ENCODE measurements around the gene GTF2F2. TPM values are rescaled to one million over a fixed set of nuclear protein-coding genes. Genes with fewer than 3 reads are reported as not detected.
"Not testable (repeated sequence)": the region's sequence is repeated elsewhere in the genome, so short reads cannot be mapped to it uniquely, and the experiment has no call there.

Gene GTF2F2
- total RNA-seq, 1 experiment from 2014 or later: 79.9 TPM

DNA sequence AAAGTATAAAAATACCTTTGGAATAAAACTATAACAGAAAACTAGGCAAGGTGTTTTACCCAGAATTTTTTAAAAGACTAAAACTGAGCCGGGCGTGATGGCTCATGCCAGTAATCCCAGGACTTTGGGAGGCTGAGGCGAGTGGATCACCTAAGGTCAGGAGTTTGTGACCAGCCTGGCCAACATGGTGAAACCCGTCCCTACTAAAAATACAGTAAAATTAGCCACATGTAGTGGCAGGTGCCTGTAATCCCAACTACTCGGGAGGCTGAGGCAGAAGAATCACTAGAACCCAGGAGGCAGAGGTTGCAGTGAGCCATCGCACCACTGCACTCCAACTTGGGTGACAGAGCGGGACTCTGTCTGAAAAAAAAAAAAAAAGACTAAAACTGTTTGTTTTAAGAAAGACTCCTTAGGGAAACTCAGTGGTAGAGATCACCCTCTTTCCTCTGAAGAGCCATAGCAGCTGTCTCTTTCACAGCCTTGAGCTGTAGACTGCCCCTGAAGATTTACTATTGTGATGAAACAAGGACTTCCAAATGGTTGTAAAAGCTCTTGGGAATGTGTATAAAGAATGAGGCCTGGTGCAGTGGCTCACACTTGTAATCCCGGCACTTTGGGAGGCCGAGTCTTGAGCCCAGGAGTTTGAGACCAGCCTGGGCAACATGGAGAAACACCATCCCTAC lies 95.2 kb downstream of the GTF2F2 start:
- DNase-seq (ENCODE audit: low spot score): no peak

DNA sequence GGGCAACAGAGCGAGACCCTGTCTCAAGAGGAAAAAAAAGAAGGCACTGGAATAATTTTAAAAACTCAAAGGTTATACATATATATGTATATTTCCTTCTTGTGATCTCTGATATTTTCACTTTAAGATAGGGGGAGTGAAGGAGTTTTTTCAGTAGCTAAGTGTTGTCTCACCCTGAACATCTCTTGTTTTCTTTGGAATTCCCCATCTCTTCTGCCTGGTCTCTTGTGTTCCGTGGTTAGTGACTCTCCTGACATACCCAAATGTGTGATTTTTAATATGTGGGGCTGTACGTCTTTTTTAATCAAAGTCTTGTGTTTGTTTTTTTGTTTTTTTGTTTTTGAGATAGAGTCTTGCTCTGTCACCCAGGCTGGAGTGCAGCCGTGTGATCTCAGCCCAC lies 95.9 kb downstream of the GTF2F2 start:
- DNase-seq (ENCODE audit: low spot score): no peak

DNA sequence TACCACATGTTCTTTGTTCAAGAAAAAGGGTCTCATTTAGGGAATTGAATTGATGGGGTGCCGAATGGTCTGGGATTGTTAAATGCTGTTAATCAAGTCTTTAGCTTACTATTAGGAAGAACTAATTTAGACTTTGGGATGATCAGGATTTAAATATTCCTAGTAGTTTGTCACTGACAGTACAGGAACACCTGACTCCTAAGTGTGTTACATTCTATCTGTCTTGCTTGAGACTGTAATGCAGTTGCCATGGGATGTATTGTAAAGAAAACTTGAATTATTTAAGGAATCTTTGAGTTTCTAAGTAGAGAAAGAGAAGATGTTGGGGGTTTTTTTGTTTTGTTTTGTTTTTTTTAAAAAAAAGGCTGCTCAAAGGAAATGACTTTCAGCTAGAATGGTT lies 98.4 kb downstream of the GTF2F2 start:
- no peak for DNase-seq (ENCODE audit: low spot score)

DNA sequence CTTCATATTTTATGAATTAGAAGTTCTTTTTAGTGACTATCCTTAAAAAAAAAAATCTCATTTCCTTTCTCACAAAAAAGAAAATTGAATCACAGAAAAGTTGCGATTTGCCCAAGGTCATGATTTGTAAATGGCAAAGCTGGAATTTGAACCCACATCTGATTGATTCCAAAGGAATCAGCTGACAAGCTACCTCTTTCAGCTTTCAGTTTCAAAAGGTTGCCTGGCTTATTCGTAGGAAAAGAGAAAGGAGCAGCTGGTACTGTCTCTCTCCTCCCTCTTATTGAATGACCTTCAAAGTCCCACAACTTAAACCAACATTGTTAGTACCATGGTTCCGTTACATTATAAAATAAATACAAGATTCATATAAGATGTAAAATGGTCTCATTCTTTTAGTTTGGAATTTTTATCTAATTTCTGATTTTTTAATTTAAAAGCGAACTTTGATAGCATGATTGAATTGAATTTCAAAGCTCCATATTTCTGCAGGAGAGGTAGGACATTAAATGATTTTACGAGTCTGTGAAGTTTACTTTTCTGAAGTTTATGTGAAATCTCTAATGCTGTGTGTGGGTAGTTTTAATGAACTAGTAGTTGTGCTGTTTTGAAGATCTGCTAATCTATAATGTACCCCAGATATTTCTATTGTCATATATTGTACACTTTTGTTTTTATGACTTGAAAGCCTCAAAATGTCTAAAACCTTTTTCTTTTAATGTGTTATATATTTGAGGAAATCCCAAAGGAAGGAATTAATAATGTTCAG lies 99.0 kb downstream of the GTF2F2 start:
- peak; percentile 44 for DNase-seq (ENCODE audit: low spot score)

DNA sequence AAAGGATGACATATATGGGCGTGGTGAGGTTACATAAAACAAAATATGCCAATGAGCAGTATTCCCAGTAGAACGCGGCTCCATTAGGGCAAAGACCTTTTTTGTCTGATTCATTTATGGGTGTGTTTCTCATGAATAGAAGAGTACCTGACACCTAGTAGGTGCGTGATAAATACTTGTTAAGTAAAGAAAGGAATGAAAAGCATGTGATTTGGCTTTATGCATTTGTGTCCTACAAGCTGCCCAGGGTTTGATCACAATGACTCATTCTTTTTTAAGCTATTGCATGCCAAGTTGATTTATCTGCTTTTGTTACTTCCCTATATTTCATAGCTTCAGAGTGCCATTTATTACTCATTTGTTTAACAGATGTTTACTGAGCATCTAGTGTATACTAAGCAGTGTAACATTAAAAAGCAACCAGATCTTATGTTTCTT lies 99.6 kb downstream of the GTF2F2 start:
- DNase-seq (ENCODE audit: low spot score): peak; percentile 88

DNA sequence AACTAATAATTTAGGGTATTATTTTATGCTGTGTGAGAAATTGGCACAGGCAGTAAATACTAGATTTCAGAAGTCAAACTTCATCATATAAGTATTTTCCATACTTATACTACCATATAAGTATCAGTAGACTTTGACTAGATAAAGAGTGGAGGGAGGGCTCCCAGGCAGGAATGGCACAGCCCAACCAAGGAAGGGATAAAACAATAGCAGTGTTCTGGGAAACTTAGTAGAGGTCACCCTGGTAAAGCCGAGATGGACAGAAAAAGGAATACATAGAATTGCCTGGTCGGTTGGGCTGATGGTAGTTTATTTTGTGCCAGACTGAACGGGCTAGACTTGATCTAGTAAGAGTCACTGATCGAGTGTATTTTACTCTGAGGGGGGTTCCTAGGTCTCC lies 100.1 kb downstream of the GTF2F2 start:
- DNase-seq (ENCODE audit: low spot score): no peak

DNA sequence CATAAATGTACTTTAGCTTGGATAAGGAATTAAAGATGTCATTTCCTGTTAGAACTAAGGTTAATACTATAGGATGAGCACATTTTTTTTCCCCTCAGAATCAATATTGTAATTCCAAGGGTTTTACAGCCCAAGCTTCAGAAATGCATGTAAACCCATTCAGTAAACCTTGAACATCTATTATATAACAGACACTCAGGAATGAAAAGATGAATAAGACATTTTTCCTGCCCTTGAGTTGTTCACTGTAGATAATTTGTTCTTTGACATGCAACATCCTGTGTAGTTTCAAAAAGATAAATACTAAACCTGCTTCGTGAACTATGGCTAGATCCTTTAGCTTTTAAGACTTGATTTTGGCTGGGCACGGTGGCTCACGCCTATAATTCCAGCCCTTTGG lies 102.2 kb downstream of the GTF2F2 start:
- no peak for DNase-seq (ENCODE audit: low spot score)

DNA sequence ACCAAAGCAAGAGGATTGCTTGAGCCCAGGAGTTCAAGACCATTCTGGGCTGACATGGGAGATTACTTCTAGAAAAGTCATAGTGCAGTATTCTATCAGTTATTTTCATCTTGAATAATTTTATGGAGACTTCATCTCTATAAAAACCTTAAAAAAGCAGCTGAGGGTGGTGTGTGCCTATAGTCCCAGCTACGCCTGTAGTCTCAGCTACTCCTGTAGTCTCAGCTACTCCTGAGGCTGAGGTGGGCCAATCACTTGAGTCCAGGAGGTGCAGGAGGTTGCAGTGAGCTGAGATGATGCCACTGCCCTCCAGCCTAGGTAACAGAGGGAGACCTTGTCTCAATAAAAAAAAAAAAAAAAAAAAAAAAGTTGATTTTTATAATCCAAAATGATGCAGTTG lies 102.6 kb downstream of the GTF2F2 start:
- no peak for DNase-seq (ENCODE audit: low spot score)

DNA sequence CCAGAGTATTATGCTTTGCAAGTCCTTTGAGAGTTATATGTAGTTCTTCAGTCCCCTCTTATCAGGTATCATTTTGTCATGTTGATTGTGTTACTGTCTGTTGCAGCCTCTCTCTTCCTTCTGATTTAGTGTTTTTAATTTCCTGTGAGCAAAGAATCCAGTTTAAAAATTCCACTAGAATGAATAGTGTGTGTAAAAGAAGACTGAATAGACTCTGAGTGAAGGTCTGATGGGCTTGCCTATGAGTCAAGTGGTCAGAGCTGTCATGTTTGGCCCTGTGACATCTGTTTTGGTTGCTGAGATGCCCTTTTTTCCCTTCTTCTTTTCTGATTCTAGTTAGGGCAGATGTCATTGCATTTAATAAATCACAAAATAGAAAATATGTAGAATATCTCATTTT lies 103.9 kb downstream of the GTF2F2 start:
- DNase-seq (ENCODE audit: low spot score): peak; percentile 63

DNA sequence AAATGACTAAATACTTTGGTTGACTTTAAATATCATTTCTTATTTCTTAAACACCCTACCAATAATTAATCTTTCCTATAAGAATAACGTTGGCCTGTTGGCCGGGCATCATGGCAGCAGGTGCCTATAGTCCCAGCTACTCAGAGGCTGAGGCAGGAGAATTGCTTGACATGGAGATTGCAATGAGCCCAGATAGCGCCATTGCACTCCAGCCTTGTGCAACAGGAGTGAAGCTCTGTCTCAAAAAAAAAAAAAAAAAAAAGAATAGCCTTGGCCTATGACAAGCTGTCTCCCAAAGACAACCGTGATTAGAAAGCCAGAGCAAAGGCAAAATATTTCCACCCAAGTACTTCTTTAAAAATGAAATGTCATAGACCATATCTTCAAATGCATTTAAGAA lies 105.1 kb downstream of the GTF2F2 start:
- no peak for DNase-seq (ENCODE audit: low spot score)

DNA sequence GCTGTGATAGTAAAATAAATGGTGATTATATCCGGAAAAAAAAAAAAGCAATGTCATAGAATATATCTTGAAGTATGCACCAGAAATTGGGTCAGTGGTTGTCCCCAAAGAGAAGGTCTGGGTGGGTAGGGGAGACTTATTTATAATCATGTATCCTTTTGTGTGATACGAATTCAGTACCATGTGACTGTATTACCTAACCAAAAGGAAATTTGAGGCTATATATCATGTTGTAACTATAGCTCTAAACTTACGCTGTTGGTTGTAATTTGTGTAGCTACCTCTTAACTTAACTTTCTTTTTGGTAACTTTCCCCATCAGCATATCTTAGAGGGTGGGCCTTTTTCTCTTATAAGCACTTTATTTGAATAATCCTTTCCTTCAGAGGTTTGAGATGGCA lies 105.7 kb downstream of the GTF2F2 start:
- no peak for DNase-seq (ENCODE audit: low spot score)

DNA sequence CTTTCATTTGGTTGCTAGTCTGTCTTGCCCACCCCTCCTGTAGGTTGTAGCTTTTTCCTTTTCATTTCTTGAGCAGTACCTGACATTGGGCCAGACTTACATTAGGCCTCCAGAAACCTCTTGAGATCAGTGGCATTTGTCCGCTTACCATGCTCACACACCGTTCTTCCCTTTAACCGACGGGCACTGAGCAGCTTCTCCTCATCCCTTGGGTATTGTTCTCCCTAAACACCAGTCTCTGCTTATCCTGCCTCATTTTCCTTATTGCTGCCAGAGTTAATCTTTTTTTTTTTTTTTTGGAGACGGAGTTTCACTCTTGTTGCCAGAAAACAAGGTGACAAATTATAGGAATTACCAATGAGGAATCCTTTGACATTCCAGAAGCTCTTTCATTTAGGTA lies 107.7 kb downstream of the GTF2F2 start:
- no peak for DNase-seq (ENCODE audit: low spot score)

DNA sequence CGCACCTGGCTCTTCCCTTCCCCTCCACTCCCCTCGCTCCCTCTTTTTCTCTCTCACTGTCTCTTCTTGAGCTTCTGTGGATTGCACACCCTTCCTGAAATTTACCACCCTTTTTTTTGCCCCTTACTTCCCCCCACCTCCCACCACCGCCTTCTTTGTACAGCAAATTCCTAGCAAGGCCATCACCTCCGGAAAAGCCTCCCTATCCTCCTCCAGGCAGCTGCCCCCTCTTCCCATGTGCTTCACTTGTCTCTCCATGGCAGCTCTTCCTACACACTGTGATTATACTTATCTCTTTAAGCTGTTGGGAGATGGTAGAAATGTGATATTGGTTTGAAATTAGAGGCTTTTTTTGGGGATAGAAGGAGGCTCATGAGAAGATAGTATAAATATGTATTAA lies 108.9 kb downstream of the GTF2F2 start:
- no peak for DNase-seq (ENCODE audit: low spot score)

DNA sequence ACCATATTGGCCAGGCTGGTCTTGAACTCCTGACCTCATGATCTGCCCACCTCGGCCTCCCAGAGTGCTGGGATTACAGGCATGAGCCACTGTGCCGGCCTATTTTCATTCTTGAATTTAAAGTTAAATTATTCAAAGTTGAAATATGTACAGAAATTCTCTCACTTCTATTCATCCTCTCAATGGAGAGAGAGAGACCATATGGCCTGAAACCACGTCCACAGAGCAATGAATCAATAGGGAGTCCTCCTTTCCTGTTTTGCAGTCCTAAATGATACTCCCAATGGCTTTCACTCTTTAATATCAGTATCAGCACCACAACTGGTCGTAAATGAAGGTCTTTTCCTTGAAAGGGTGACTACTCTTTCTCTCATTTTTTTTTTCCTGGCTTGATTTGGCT lies 111.0 kb downstream of the GTF2F2 start:
- no peak for DNase-seq (ENCODE audit: low spot score)

DNA sequence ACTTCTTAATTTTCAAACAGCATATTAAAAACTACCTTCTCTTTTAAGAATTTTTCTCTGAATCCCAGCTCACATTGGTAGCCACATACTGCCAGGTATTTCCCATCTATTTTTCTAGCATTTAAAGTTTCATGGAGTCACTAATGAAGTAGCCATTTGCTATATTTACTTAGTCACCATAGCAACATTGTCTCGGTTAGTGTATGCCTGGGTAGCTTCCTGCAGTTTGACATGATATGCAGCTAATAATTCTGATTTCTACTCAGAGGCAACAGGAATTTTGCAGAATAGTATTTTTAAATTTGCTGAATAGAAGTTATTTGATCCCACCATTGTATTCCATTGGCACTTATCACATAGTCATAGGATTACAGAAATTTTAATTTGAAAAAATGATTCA lies 111.4 kb downstream of the GTF2F2 start:
- DNase-seq (ENCODE audit: low spot score): peak; percentile 26

DNA sequence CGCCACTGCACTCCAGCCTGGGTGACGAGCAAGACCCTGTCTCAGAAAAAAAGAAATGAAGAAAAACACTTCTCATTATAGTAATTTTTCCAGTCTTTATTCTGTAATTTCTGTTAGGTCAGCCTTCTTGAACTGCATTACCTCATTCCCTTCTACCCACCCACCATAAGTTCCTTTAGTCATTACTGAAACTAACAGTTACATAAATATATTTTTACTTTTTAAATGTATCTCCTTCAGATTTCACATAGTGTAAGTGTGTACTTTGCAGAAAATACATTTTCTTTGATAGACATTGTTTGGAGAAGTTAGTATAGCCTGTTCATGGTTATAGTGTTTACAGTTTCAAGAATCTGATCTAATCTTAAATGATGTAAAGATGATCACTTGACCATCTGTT lies 112.3 kb downstream of the GTF2F2 start:
- no peak for DNase-seq (ENCODE audit: low spot score)

DNA sequence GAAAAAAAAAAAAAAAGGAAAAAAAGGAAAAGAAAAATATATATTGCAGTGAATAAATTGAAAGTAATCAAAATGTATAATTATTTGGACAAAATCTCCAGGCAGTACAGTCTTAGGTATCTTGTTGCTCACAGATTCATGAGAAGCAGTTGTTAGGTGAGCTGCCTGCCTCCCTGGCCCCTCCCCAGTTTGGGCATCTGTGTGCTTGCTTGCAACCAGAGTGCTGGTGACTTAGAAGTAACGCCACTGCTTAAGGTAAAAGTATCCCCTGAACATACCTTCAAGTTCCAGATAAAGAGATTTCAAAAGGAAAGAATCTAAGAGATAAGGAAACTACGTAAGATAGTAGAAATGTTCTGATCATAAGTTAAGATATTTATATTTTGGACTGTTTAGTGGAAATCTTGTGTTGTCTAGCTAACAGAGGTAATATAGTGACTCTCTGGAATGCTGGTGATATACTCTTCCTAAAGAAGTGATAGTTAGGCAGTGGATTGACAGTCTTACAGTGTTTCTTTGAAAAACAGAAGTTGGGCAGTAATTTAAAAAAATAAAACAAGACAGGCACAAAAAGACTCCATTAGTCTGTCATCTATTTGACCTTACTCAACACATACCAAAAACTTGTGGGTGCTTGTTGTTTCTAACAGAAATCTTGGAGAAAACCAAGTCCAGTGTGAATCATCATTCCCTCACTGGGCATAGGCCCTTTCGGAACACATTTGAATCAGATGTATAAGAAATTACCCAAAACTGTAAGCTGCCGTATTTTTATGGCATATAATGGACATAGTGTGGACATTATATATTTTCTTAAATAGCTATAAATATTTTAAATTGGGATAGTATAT lies 118.9 kb downstream of the GTF2F2 start:
- DNase-seq (ENCODE audit: low spot score): no peak

DNA sequence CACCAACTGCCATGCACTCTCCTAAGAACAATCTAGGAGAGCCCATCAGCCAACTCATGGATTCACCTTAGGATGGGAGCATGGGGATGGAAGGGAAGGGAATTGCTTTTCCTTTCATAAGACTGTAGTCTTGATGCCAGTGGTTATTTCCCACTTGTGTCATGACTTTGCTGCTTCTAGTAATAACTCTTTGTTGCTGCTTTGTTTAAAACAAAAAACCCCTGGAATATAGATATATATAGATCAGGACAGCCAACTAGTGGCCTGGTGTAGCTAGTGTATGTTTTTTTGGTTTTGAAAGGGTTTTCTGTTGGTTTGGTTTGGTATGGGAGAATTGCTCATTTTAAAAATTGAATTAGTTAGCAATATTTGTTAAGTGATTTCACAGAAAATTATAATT lies 119.8 kb downstream of the GTF2F2 start:
- no peak for DNase-seq (ENCODE audit: low spot score)

DNA sequence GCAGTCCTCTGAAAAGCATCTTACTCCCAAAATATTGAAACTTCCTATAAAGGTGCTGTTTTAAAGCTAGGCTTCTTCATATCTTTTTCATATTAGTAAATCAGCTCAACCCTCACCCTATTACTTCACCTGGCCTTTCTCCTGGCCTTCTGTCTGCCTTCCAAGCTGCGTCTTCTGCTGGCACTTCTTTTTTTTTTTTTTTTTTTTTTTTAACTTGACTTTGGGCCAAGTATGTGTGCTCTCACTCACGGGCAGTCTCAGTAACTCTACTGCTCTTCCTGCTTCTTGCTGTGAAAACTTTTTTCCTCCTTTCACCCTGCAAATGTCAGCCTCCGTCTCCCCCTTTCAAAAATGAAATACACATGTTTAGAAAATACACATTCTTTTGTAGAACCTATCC lies 121.8 kb downstream of the GTF2F2 start:
- no peak for DNase-seq (ENCODE audit: low spot score)

DNA sequence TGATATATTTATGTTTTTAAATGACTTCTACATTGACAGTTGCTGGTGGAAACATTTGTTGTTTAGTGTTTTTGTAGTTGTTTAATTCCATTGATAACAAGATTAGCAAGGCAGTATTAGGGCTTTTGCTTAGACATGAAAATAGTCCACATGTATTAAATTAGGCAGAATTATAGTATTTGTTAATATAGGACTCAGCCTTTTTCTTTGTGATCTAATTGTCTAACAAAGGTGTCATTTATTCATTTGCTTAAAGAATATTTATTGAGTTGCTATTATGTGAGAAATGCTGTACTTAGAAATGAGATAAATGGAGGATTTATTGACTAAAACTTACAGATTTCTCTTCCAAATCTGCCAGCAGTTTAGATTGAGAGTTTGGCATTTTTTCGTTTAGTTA lies 122.2 kb downstream of the GTF2F2 start:
- DNase-seq (ENCODE audit: low spot score): no peak

DNA sequence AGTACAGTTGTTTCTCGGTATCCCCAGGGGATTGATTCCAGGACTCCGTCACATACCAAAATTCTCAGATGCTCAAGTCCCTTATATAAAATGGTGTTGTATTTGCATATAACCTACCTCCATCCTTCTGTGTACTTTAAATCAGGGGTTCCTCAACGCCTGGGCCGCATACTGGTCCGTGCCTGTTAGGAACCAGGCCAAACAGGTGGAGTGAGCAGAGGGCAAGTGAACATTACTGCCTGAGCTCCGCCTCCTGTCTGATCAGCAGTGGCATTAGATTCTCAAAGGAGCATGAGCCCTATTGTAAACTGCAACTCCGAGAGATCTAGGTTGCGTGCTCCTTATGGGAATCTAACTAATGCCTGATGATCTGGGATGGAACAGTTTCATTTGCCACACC lies 122.8 kb downstream of the GTF2F2 start:
- no peak for DNase-seq (ENCODE audit: low spot score)

DNA sequence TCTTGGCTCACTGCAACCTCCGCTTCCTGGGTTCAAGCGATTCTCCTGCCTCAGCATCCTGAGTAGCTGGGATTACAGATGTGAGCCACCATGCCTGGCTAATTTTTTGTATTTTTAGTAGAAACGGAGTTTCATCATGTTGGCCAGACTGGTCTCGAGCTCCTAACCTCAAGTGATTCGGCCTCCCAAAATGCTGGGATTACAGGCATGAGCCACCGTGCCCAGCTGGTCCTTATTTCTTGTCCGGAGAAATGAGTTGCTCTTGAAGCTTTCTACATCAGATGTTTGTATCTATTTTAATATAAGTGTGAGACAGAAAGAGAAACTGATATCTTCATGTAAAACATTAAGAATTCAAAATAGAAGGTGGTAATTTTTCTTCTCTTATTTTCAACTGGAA lies 124.4 kb downstream of the GTF2F2 start:
- DNase-seq (ENCODE audit: low spot score): not testable (repeated sequence)

DNA sequence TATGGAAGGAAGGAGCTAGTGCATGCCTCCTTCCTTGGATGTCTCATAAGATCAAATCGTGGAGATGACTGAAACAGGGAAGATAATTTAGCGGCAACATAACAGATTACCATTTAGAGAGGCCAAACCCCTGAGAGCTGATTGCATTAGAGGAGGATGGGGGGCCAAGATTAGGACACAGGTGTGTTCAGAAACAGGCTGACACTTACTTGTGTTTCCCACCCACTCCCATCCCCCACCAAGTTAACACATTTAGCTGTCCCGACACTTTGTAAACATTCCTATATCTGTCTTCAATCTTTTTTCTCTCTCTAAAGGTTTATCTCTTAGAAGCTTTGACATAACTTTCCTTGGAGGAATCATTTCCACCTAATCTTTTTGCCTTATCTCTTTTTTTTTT lies 129.4 kb downstream of the GTF2F2 start:
- no peak for DNase-seq (ENCODE audit: low spot score)

Data from A172 (cell line).